GM21390 (cell line): Measurements from ENCODE around the gene CAPN15.

Experiments used
- ATAC-seq: cut with Tn5 transposase; IDR thresholded peaks from one replicate; pipeline ENCODE4 v1.9.1; 2021; ENCODE audit not compliant: unreplicated experiment

Gene CAPN15

GRCh38 chr16:540645-541340, 13.3 kb downstream of the CAPN15 start:
- no peak for ATAC-seq

- no peak for ATAC-seq
These were observed 16.0 kb downstream of the CAPN15 start for GRCh38 chr16:543301-544164.

- no peak for ATAC-seq
These were observed 17.0 kb downstream of the CAPN15 start for GRCh38 chr16:544517-544916.

- ATAC-seq: no peak
These were observed 19.6 kb downstream of the CAPN15 start for GRCh38 chr16:546909-547770.

GRCh38 chr16:548586-548985, 21.1 kb downstream of the CAPN15 start:
- no peak for ATAC-seq

GRCh38 chr16:549544-550263, 22.2 kb downstream of the CAPN15 start:
- no peak for ATAC-seq

GRCh38 chr16:551210-551609, 23.7 kb downstream of the CAPN15 start:
- ATAC-seq: no peak

GRCh38 chr16:552171-552570, 24.7 kb downstream of the CAPN15 start:
- no peak for ATAC-seq

- ATAC-seq: no peak
These were observed 26.2 kb downstream of the CAPN15 start for GRCh38 chr16:553601-554296.

- ATAC-seq: no peak
These were observed 26.7 kb downstream of the CAPN15 start for GRCh38 chr16:554297-554621.

GRCh38 chr16:554640-555365, 27.3 kb downstream of the CAPN15 start:
- no peak for ATAC-seq

- no peak for ATAC-seq
These were observed 28.3 kb downstream of the CAPN15 start for GRCh38 chr16:555528-556473.

- ATAC-seq: no peak
These were observed 29.1 kb downstream of the CAPN15 start for GRCh38 chr16:556474-557173.

GRCh38 chr16:557463-558297, 30.2 kb downstream of the CAPN15 start:
- ATAC-seq: no peak

- no peak for ATAC-seq
These were observed 30.9 kb downstream of the CAPN15 start for GRCh38 chr16:558298-559020.

GRCh38 chr16:559021-559380, 31.5 kb downstream of the CAPN15 start:
- ATAC-seq: no peak
